Left ventricle myocardium superior (tissue), 1 donor: ENCODE results near the gene ABCC3. TPM values are rescaled to one million over a fixed set of nuclear protein-coding genes. Genes with fewer than 3 reads are reported as not detected.
"Not testable (repeated sequence)": the region's sequence is repeated elsewhere in the genome, so short reads cannot be mapped to it uniquely, and the experiment has no call there.

Experiments
- ATAC-seq: fragments of 200-7000 bp; cut with Tn5 transposase; one replicate; pipeline ENCODE4 v1.9.1; 2020; ENCODE audit warnings: mild to moderate bottlenecking, moderate library complexity
- DNase-seq: peaks from one replicate; pipeline ENCODE4 v3.0.0-alpha.2; 2020
- intact Hi-C: fragments of 100-400 bp; cut with micrococcal nuclease; formaldehyde crosslinking; loops from one replicate; pipeline ENCODE4 v1.11.0; 2022
- total RNA-seq: library from RNA; stranded (reverse); fragmentation: NEBNext Ultra II Directional; extraction: Animal tissue kit (Norgen Biotek cat#: 25700); gene quantifications from one replicate; pipeline ENCODE4 v1.2.1, GENCODE V29; 2021
- donor health status: DM: no; HTN: yes; CAD: no; lungs with severe emphysema.

Gene ABCC3
- total RNA-seq, 1 donor from 2014 or later, result 0.37 TPM

DNA sequence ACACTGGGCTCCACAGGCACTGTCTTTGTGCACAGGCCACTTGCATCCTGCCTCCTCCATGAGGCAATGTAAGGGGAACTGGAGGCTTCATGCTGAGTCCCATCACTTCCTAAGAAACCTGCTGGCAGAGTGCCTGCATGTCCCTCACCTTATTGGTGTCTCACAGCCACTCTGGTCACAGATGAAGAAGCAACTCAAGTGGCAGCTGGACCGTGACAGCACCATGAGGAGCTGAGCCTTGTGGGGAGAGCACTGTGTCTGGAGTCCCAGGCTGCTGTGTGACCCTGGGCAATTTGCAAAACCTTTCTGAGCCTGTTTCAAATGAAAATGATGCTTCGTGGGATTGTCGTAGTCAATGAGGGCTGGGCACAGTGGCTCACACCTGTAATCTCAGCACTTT lies 53.6 kb downstream of the ABCC3 start:
- ATAC-seq (no peak), DNase-seq (no peak)
- intact Hi-C loops, result no loop called here

DNA sequence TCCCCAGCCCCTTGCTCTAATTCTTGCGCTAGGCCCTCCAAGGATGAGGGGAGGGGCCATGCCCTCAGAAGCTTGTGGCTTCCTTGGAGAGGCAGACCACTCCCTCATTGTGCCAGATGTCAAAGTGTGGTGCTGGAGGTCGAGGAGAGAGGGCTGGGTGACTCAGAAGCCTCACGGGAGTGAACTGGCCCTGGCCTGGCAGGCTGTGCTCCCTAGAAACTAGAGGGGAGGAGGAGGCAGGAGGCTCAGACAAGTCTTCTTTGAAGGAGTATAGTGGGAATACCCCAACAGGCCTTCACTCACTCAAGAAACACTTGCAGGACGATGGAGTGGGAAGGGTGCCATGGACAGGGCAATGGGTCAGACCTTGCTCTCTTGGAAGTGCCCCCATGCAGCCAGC lies 54.6 kb downstream of the ABCC3 start:
- ATAC-seq, result no peak
- DNase-seq, result no peak
- intact Hi-C loops, result no loop called here

DNA sequence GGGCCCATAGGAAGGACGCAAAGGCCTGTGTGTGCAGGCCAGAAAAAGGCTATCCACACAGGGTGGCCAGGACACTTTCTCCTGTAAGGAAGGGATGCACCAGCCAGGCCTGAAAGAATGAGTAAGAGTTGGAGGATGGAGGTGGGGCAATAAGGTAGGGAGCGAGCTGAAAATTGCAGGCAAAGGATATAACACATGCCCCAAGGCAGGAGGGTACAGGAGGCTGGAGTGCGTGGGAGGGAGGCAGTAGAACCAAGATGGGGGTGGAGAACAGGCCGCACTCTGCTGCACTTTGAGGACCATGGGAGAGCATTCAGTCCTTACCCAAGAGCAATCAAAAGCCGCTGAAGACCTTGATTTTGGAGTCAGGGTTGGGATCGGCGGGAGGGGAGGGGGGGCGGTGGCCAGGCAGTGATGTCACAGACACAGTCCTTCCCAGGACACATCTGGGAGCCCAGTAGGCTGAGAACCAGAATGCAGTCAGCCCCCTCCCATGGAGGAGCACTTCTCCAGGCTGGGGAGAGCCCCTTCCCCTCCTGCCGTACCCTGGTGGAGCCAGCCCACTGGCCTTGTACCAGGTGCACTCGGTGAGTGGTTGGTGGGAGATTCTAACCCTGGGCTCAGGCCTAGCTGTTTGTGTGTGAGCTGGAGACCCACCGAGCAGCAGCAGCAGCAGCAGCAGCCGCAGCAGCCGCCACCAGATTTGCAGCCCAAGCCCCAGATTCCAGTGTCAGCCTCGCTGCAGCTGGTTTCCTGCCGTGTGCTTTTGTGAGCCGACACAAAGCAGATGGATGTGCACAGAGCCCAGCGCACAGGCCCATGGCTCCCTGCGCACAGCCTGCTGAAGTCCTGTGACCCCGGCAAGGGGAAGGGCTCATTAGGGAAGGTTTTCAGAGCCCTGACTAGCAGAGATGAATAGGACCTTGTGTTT lies 55.5 kb downstream of the ABCC3 start:
- DNase-seq, result no peak
- intact Hi-C loops, result loop anchor here (10.0 kb wide), 1 partner anchor 135 kb away; no protein-coding TSS in a partner anchor
- ATAC-seq, result no peak

DNA sequence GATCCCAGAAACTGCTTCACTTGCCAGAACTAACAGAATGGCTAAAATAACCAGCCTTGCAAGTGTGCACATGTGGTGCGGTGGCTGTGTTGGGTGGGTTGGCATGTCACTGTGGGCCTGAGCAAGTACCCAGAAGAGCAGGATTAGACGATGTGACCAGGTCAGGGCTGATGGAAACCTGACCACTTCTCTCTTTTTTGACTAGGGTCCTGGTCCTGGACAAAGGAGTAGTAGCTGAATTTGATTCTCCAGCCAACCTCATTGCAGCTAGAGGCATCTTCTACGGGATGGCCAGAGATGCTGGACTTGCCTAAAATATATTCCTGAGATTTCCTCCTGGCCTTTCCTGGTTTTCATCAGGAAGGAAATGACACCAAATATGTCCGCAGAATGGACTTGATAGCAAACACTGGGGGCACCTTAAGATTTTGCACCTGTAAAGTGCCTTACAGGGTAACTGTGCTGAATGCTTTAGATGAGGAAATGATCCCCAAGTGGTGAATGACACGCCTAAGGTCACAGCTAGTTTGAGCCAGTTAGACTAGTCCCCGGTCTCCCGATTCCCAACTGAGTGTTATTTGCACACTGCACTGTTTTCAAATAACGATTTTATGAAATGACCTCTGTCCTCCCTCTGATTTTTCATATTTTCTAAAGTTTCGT lies 56.3 kb downstream of the ABCC3 start:
- intact Hi-C loops, result loop anchor here (10.0 kb wide), 1 partner anchor 136 kb away; no protein-coding TSS in a partner anchor
- DNase-seq, result no peak

DNA sequence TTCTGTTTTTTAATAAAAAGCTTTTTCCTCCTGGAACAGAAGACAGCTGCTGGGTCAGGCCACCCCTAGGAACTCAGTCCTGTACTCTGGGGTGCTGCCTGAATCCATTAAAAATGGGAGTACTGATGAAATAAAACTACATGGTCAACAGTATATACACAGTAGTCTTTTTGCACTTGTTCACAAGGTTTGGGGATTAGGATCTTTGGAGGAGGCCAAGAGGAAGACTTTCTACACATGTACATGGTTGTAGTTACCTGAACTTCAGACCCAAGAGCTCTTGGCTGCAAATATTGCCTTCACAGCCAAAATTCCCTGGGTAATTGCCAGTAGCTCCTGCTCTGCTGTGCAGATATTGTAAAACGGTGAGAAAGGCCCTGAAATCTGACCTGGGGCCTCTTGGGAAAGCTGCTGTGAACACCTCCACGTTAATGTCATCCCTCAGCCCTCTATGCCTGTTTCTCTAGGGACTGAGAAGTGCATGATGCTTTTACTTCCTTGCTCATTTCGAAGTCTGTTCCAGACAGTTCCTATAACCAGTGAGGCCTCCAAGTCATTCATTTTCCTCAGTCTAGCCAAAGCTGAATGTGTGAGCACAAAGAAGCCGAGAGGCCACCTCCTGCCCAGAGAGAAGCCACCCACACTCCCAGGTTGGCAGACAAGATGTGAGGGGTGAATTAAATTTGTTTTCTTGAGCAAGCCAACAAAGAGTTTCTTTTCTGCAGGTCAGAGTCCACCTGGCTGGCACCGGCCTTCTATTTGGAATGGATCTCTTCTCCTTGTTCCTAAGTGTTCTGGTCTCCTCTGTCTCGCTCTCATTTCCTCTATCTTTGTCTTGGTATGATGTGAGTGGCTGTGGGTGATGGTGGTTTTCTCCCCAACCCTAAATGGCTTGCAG lies 57.1 kb downstream of the ABCC3 start:
- ATAC-seq (no peak), DNase-seq (no peak)
- intact Hi-C loops, result loop anchor here (10.0 kb wide), 1 partner anchor 137 kb away; no protein-coding TSS in a partner anchor

More for the DNA sequence above, 56.3 kb downstream of the ABCC3 start:
- ATAC-seq, result no peak

DNA sequence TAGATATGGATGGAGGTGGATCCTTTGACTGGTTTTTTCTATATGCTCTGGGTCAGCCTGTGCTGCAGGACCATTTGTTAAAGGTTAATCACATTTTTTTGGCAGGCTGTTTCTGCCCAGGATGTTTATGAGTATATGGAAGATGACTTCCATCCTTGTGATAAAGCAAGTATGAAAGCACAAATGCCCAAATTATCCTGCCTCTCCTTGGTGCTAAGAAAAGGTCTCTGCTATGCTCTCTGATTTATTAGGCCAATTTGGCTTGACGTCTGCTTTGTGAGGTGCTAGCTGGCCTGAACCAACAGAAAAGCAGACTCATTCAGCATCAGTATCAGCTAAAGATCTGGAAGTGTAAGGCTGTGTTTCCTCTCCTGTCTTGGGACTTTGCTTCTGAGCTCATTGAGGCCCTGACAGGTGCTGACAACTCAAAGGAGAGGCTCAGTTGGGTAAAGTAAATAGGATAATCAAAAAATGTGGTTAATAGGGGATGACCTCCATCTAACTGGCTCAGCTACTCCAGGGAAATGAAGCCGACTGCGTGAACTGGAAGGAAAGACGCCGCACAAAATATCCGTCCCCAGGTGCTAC lies 57.9 kb downstream of the ABCC3 start:
- no peak for DNase-seq
- intact Hi-C loops, result loop anchor here (10.0 kb wide), 1 partner anchor 138 kb away; no protein-coding TSS in a partner anchor
- no peak for ATAC-seq

DNA sequence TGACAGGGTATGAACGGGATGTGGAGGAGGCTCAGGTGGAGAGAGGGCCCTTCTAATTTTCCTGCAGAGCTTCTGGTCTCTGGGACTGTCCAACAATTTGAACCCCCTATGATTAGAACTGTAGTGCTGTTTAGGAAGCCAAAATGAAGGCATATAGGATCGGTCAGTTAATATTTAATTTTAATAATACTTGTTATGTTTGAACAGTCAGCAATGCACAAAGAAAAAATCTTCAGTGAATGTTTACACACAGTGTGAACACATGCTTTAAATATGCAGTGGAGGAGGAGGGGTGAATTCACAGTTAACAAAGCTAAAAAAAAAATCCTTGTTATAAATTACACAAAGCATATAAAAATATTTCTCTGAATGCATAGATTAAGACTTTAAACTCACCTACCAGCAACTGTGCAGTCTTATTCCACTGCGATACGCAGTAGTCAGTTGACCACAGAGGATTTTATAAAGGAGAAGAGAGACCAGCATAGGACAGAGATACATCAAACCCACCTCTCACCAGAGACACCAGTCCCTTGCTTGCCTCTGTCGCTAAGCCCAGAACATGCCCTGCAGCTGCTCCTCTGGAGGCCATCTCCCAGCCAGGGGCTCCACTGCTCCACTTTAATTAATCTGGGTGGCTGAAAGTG lies 58.5 kb downstream of the ABCC3 start:
- ATAC-seq, result no peak
- DNase-seq, result no peak
- intact Hi-C loops, result loop anchor here (10.0 kb wide), 1 partner anchor 138 kb away; no protein-coding TSS in a partner anchor

DNA sequence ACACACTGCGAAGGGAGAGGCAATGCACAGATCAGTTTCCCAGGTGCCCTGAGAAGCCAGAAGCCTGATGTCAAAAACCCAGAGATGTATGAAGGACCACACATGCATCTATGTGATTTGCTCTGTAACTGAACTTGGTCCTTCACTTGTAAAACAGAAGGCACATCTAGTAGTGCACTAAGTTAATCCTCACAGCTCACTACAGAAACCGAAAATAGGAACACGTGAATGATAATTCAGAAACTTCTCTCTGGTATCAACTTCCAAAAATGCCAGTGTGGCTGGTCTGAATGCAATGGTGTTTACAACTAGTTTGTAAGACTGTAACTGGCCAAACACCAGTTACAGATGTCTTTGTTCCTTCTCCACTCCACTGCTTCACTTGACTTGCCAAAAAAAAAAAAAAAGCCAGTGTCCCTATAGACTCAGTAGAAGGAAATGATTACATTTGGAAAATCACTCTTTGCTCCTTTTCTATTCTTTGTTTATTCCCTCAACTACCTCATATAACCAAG lies 61.7 kb downstream of the ABCC3 start:
- no peak for DNase-seq
- intact Hi-C loops, result loop anchor here (10.0 kb wide), 1 partner anchor 142 kb away; no protein-coding TSS in a partner anchor
- ATAC-seq, result peak; percentile 35

DNA sequence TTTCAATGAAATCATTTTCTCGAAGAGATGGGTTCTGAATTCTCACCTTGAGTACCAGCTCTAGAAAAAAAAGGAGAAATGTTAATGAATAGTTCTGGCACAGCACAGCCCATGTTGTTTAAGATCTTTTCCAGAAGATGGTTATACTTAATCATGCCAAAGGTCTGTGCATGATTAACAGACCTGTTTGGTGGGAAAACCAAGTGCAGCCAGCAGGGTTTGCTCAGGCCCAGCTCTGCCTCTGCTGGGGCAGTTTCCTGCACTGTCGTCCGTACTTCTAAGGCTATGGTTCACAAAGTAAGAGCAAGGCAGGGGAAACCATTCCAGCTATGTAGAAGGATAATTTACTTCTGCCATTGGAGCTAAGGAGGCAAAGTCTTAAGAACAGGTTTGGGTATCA lies 62.4 kb downstream of the ABCC3 start:
- intact Hi-C loops, result loop anchor here (10.0 kb wide), 1 partner anchor 142 kb away; no protein-coding TSS in a partner anchor
- DNase-seq (no peak), ATAC-seq (no peak)

DNA sequence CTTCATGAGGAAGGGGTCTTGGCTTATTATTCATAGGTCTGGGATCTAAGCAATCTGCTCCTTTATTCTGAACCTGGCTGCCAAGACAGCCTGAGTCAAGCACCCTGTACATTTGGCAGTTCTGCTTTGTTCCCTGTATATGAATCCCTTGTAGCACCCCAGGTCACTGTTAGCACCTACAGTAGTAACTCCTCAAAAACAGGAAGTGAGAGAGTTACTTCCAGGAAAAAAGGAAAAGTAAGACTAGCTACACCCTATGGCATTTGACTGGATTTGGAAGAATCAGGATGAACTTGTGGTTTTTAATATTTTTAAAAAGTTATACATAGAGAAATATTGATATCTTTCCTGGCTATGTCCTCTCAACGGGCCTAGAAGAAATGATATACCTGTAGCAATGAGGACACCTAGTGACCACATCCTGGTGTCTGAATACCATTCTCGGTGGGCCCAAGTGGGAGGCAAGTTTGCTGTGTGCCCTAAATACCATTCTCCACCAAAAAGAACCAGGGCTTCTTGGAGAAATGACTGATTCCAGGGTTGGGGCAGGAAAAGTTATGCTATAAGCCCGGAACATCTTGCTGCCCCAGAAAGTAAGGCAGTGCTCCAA lies 63.1 kb downstream of the ABCC3 start:
- DNase-seq, result no peak
- intact Hi-C loops, result loop anchor here (10.0 kb wide), 1 partner anchor 143 kb away; no protein-coding TSS in a partner anchor
- no peak for ATAC-seq

DNA sequence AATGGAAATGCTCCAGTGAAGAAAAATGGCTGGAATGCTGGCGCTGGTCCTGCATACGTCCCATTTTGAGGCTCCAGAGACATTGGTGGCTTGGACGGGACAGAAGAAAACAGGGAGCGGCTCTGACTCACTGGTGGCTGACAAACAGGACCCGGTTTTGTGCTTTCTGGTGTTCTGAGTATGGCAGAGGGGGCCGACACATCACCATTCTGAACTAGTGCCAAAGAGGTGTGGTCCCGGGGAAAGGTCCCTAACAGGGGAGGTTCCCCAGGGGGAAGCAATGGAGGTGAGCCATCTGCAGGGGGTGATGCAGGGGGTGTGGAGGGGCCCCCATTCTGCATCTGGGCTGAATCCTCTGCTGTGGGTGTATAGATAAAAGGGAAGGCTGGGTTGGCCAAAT lies 64.7 kb downstream of the ABCC3 start:
- DNase-seq (no peak), ATAC-seq (no peak)
- intact Hi-C loops, result loop anchor here (10.0 kb wide), 1 partner anchor 145 kb away; no protein-coding TSS in a partner anchor

DNA sequence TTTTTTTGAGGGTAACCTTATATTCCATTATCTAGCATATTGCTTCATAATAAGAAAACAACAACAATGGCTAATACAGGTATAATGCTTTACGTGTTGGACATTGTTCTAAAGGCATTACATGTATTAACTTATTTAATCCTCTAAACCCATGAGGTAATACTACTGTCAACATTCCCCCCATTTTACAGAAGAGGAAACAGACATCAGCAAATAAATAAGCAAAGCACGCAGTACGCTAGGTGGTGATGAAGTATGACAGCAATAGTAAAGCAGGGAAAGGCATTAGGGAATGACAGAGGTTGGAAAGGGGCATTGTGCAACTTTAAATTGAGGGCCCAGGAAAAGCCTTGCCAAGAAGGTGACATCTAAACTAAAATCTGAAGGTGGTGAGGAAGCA lies 68.5 kb downstream of the ABCC3 start:
- intact Hi-C loops, result no loop called here
- no peak for ATAC-seq
- no peak for DNase-seq

DNA sequence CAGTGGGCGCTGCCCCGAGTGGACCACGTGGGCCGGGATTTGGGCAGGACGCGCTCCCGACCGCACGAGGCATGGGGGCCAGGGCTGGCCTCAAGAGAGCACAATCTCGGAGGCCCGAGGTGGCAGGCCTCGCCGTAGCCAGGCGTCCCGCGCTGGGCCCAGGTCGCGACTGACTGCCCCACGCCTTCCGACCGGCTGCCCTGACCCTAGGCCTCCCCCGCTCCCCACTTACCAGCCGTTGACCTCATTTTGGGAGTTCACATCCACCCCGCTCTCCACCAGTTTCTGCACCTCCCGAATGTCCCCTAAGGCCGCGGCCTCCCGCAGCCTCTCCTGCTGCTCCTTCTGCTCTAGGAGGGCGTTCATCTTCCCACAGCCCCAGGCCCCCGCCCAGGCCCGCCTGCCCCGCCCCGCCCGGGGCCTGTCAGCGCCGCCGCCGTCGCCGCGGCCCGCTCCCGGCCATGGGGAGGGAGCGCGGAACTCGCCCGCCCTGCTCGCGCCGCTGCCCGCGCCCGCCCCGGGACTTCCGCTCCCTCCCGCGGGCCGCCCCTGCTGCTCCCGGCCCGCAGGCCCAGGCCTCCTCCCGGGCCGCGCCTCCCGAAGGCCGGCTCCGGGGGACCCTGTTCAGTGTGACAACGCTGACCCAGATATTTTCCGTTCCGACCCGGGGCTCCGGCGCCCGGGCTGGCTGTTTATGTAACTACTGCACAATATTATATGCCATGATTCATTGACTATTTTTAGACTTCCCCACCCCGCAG lies 72.8 kb downstream of the ABCC3 start, which contains the start of gene ANKRD40:
Gene ANKRD40 (minus strand): TSS at position 626 of the 761 bp plus-strand sequence. CDS start 260 bp downstream, at position 366.
- intact Hi-C loops, result no loop called here
- ATAC-seq, result peak; percentile 83
- DNase-seq, result peak; percentile 91

DNA sequence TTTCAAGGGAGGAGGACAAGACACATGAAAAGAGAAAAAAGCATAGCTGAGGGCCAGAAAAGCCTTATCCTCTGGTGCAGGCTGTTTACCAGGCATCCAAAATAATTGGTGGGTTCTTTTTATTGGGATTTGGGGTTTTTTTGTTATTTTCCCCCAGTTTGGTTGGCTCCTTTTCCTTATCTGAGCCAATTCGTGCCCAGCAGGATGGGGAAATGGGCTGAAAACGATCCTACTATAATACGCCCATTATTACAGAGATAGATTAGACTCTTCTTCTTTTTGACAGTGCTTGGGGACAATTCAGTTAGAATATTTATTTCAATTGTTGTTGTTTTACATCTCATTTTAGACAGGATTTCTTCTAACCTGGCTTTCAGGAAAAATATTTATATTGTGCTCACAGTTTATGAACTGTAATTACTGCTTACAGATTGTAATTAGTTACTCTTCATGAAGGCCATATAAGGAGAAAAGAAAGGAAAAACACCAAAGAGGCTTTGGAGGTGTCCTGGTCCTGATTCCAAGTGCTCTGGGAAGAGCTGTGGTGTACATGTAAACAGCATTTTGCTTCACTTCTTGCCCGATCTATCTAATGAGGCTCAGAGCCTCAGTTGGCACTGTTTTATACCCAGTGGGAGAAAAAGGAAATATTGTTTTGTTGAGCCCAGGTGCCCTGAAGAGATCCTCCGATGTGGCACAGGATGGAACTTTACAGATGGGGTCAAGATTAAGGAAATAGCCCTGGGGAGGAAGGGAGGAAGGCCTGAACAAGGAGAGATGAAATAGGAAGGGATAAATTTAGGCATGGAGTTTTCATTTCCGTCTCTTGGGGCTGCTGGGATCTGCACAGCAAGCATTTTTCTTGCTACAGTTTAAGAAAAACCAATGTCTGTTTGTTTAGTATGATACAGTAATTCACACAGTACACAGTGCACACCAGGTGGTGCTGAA lies 73.6 kb downstream of the ABCC3 start:
- ATAC-seq (peak; percentile 29), DNase-seq (no peak)
- intact Hi-C loops, result no loop called here

DNA sequence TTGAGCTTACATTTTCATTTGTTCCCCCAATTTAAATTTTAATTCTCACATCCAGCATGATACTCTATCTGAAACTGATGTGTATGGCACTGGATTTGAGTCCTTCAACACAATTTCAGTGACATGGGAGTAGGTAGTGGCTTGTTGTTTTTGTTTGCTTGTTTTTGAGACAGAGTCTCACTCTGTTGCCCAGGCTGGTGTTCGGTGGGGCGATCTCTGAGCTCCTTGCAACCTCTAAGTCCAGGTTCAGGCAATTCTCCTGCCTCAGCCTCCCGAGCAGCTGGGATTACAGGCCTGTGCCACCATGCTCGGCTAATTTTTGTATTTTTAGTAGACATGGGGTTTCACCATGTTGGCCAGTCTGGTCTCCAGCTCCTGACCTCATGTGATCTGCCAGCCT lies 74.4 kb downstream of the ABCC3 start:
- intact Hi-C loops, DNase-seq, ATAC-seq: not testable (repeated sequence)
